Measurements from ENCODE around the gene BTK.

BTK gene

DNA sequence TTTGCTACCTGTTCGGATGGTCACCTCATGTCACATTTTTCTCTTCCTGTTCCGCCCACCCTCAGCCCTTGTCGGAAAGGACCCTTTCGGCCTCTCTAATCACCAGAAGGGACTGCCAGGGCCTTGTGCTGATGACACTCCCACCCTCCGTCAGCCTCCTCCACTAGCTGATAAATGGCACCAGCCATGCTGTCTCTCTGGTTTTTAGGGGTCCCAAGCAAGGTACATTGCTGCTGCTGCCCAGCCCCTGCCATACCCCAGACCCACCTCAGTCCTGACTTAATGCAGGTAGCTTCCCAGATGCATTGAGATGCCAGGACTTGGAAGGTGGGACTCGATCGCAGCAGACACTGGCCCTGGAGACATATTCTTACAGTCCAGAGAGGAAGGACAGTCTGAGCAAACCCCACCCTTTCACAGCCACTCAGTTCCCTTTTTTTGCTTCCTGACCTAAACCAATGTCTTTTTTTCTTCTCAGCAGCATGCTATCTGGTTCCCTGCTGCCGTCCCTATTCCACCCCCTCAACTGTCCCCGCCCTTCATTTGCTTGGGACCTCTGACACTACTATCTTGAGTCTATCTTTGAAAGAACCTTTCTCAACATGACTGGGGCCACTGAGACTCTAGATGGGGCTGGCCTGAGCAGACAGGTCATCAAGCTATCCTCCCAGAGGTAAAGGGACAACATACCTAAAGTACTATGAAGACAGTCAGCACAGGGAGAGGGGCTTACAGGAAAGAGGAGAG, at the start of gene BTK:
Gene BTK, minus strand, starts transcription at position 397 of the 747 bp plus-strand sequence. CDS start 10,907 bp downstream, outside the sequence.
- in situ Hi-C loops (cut with HindIII; ENCODE audit: low sequenced_read_pairs): no loop called here

DNA sequence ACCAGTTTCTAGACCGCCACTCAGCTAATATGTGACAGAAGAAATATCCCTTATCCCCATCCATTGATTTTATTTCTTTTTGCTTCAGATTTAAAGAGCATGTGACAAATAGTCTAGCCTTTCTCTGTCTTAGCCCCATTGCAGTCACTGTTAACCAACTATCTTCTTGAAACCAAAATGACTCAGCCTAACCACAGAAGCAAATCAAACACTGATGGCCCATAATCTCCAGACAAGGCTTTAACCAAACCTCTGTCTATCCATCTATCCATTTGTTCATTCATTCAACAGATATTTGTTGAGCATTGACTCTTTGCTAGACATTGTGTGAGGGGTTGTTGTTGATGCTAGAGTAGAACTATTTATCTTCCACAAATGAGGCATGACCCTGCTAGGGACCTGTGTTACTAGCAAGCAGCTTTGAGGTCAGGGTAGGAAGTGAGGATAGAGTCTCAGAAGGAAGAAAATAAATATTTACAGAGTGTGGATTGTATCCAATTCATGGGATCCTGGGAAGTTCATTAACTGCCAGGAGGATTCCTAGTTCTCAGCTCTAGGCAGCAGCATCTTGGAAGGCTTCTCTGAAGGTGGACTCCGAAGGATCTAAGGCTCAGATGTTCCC, 44.6 kb upstream of the BTK start:
- in situ Hi-C loops (cut with HindIII; ENCODE audit: low sequenced_read_pairs): no loop called here

DNA sequence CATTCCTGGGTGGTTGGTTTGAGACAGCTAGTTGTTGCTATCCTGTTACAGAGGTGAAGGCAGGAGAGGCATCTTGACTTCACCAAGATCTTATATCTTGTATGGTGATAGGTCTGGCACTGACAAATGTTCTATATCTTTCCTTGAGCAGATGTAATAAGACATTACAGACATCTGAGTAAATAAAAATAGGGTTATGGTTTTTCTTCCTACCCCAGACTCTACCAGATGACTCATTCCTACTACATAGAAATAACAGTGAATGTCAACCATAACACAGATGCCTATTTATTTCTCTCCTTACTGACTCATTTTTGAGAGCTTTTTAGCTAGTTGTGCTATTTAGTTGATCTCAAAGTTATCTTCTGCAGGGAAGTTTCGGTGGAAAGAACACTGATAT, 43.9 kb upstream of the BTK start:
- in situ Hi-C loops (cut with HindIII; ENCODE audit: low sequenced_read_pairs): no loop called here

DNA sequence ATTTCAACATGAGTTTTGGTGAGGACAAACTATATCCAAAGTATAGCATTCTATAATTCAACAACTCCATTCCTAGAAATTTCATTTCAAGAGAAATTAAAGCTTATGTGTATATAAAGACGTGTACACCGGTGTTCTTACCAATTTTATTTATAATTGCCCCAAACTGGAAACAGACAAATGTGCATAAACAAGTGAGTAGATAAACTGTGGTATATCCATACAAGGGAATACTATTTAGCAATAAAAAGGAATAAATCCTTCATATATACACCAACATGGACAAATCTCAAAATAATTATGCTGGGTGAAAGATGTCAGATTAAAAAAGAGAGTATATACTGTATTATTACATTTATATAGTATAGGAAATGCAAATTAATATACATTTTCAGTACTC, 42.0 kb upstream of the BTK start:
- in situ Hi-C loops (cut with HindIII; ENCODE audit: low sequenced_read_pairs): no loop called here

DNA sequence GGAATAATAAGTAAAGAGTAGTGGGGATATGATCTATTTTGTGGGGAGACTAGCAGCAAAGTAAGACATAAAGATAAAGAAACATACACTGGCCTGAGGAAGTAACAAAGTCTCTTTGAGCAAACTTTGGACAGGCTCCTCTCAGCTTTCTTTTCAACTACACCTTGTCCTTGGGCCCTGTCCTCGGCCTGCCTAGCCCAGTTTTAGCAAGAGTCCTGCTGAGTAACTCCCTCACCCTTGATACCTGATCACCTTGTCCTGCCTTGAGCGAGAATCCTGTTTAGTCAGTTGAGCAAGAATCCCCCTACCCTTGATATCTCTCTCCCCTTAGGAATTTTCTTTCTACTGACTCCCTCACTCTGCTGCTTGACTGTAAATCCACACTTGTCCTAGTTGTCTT, 33.5 kb upstream of the BTK start:
- in situ Hi-C loops (cut with HindIII; ENCODE audit: low sequenced_read_pairs): no loop called here

DNA sequence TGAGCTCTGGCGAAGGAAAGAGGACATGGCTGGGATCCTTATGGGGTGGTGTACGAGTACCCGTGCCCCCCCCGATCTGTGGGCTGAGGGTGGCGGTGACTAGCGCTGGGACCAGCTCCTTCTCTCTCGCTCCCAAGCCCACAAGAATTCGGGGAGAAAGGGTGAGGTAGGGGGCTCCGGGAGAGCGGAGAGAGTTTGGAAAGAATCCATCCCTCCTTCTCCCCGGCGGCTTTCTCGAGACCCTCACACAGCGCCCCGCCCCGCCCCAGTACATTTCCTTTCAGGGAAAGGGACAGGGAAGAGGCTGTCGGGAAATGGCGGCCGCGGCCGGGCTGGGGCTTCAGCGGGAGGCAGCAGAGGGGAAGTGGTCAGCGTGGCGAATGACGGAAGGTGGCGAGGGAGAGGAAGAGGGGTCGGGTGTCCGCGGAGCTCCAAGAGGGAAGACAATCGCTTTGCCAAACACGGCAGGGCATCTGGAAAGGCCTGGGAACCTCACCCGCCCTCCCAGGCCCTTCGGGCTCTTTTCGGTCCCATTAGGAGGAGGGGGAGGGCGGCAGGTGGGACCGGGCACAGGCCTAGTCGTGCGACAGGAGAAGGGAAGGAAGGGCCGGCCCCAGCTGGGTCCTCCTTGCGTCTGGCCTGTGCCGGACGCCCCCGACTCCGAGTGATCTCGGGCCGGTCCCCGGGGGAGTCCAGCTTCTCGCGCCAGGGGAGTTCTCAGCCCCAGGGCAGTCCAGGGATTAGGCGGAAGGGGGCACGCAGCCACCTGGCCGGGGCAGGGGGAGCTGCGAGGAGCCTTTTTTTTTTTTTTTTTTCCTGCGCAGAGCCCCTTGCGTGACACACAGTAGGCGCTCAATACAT, 32.2 kb upstream of the BTK start:
- in situ Hi-C loops (cut with HindIII; ENCODE audit: low sequenced_read_pairs): no loop called here

DNA sequence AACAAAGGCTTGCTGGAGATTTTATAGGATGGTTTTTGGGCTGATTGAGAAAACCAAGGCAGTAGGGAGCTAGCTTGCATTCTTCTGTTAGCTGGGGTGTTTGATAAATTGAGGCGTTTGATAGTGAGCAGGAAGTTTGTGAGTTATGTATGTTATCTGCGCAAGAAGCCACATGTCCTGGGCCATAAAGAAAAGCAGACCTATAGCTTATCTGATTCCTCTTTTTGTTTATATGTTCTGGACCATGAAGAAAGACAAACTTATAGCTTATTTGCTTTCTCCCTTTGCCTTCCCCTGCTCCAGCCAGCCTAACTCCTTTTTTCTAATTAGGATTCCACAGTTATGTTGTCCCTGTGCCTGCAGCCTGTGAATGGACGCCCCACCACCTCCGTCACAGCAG, 31.2 kb upstream of the BTK start:
- in situ Hi-C loops (cut with HindIII; ENCODE audit: low sequenced_read_pairs): no loop called here

DNA sequence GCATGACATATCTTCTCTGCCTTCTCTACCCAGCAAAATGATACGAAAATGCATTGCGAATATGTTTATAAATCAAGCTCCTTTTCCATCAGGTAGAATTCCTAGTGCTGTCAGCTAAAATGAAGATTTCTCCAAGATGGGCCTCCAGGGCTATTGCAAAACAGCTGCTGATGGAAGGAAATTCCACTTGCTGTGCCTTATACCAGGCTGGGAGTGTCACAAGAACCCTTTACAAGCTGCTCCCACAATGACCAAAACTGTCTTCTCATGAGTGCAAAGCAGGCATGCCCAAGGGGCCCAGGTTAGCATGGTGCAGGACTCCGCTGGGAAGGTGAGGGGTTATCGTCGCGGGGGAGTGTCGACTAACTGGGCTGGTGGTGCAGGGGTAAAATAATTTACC, 30.7 kb upstream of the BTK start:
- in situ Hi-C loops (cut with HindIII; ENCODE audit: low sequenced_read_pairs): no loop called here

DNA sequence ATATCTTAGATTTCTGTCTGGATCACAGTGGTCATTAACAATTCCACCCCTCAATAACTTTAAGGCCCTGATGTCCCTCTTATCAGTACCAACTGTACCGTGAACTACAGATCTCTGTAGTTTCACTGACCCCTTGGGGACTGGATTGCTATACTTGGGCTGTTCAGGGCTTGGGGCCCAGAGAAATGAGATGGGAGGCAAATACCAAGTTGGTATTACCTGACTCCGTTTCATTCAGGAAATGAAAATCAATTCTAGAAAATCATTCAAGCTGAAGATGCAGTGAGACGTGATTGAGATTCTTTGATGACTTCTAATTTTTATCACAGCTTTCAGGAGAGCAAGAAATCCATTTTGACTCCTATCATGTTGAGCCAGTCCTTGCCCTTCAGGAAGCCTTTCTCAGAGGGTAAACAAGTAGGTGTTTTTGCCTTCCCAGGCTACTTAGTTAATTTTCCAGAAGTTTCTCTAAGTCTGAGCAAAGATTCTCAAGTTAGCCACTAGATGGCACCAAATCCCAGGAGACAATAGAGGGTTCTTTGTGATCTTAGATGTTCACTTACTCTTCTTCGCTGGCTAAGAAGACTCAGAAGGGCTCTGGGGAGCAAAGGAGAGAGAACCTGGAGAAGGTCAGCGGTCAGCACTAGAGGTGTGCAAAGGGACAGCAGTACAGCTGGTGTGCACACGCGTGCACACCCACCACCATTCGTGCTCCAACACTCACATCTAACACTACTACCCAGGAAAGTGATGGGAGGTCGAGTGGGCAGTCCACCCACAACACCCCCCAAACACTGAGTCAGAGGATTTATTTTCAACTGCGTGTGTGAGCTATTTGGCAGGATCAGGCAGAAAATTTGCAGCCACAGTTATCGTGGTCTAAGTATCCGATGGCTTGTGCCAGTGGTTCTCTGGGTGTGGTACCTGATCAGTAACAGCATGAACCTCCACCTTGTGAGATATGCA, 29.5 kb upstream of the BTK start:
- in situ Hi-C loops (cut with HindIII; ENCODE audit: low sequenced_read_pairs): no loop called here

DNA sequence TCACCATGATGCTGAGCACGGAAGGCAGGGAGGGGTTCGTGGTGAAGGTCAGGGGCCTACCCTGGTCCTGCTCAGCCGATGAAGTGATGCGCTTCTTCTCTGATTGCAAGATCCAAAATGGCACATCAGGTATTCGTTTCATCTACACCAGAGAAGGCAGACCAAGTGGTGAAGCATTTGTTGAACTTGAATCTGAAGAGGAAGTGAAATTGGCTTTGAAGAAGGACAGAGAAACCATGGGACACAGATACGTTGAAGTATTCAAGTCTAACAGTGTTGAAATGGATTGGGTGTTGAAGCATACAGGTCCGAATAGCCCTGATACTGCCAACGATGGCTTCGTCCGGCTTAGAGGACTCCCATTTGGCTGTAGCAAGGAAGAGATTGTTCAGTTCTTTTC, 26.0 kb upstream of the BTK start:
- in situ Hi-C loops (cut with HindIII; ENCODE audit: low sequenced_read_pairs): no loop called here

DNA sequence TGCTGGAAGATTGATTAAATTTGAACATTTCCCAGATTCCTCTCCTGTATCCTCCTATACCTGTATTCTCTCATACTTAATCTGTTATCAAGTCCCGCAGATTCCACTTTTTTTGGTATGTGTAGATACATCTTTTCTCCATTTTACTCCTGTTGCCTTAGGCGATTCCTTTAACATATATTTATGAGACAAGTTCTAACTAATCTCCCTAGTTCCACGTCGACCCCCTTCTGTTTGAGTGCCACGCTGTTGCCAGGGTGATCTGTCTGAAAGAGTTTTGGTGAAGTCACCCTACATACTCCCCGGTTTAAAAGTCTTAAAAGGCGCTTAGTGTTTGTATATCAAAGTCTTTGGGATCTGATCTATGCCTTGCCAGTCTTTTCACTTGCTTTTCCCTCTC, 24.5 kb upstream of the BTK start:
- in situ Hi-C loops (cut with HindIII; ENCODE audit: low sequenced_read_pairs): no loop called here

DNA sequence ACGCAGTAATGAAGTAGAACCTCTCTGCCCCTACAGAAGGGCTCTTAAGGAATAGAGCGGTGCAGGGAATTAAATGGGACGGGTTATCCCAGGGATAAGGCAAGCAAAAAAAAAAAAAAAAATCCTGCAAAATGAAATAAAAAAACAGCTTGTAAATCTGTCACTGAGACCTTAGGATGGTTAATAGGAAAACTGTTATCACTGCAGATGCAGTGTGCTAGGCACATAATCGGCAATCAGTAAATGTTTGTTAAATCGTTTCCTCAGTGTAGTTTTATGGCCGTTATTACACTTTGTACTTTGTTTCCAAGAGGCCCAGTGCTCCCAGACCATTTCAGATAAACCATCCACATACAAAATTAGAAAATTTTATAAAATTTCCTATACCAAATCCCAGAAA, 23.1 kb upstream of the BTK start:
- in situ Hi-C loops (cut with HindIII; ENCODE audit: low sequenced_read_pairs): no loop called here

DNA sequence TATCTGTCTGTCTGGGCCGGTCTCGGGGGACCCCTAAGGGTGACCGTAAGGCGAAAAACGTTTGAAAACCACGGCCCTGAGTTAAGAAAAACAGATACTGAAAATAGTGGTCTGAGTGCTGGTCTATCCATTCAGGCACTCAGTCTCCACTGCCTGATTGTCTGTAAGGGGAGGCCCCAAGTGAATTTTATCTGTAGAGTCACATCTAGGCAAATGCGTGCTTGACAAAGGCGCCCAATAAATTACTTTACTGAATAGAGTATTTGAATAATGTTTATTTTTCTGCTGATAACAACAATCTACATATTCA, 22.5 kb upstream of the BTK start:
- in situ Hi-C loops (cut with HindIII; ENCODE audit: low sequenced_read_pairs): no loop called here

DNA sequence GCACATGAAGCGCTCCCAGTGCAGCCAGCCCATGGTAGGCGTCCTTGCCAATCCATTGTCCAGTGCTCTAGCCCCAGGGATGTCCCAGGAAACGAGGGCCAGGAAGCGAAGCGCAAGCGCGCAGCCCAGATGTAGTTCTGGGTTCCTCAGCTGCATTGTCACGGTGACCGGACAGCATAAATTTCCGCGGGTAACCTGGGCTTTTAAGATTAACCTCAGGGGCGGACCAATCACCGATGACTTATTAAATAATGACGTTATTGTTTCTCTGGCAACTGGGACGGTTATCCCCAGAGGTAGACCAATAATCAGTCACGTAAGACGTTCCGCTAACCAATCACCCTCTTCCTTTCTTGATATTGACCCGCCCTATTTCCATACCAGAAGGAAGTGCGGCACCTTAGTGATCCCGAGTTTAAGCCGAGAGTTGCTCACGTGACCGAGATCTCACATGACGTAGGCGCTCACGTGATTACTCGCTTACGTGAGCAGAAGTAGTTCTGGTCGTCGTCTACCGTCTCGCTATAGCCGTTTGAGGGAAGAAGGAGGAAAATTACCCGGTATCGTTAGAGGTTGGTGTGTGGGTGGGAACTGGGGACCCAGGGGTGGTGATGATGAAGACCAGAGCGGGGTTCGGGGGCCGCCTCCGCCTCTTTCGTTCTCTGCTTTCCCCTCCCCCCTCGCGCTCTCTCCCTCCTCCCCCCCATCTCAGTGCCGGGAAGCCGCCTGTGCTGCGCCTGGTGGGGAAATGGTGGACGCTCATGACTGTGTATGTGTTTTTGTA, 21.9 kb upstream of the BTK start, which contains the start of the genes GLA and HNRNPH2:
Gene GLA, minus strand, starts transcription at position 178 of the 784 bp plus-strand sequence. Its CDS starts 22 bp downstream, at position 156.
Gene HNRNPH2, plus strand, starts transcription at position 475 of the 784 bp plus-strand sequence. CDS start 3,767 bp downstream, outside the sequence.
- in situ Hi-C loops (cut with HindIII; ENCODE audit: low sequenced_read_pairs): no loop called here

DNA sequence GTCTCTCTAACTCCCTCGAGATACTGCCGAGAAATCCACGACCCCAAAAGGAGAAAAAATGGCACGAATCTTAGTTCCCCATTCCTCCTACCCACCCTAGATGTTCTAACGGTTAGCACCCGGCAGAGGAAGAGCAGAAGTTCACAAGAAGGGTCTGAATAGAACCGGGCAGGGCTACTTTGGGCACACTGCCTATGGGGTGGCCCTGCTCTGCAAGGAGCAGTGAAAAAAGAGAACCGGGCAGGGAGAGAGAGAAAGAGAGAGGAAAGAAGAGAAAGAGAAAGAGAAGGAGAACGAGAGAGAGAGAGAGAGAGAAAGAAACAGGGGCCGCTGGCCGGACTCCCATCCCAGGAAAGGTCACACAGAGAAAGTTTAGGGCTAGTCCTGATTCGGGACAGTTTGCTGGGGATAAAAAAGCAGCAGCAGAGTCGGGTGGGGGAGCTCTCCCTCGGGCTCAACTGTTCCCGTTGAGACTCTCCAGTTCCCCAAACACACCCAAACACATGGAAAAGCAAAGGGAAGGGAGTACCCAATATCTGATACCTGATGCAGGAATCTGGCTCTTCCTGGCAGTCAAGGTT, 21.3 kb upstream of the BTK start:
- in situ Hi-C loops (cut with HindIII; ENCODE audit: low sequenced_read_pairs): no loop called here

DNA sequence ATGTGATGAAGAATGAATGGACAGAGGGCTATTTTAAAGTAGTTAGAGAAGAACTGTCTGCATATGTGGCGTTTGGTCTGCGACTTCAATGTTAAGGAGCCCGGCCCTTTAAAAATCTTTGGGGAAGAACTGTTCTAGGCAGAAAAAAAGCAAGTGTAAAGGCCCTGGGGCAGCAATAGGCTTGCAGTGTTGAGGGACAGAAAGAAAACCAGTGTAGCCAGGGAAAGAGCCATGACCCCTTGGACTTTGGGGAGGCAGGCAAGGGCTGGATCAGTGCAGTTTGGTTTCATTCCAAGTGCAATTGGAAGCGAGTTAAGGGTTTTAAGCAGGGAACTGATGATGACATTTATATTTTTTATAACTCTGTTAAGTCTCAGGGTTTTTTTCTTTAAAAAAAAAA, 13.8 kb upstream of the BTK start:
- in situ Hi-C loops (cut with HindIII; ENCODE audit: low sequenced_read_pairs): no loop called here

DNA sequence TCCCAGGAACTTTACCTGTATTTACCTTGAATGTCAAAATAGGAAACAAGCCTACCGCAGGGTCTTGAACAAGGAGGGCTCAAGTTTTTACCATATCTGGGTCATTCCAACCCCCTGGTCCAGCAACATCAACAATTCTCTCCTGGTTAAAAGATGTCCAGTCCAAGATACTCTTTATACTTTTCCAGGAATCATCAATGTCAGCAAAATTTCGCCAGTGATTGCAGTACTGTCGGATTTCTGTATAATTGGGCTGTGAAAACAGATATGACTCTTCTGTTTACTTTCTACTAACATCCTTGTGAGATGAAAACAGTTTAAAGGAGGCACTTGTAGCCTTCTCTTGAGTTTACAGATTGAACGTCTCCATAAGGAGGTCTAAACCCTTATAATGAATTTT, 12.7 kb upstream of the BTK start:
- in situ Hi-C loops (cut with HindIII; ENCODE audit: low sequenced_read_pairs): no loop called here

DNA sequence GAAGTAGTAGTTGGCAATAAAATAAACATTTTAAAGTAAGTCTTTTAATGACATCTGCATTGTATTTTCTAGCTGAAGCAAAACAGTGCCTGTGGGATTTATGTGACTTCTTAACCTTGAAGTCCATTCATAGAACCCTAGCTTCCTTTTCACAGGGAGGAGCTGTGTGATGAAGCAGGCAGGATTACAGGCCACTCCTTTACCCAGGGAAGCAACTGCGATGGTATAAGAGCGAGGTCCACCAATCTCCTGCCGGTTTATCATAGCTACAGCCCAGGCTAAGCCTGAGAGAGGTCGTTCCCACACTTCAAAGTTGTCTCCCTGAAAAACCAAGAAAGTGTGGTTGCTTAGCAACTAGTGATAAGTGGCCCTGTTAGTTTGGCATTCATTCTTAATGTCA, 11.8 kb upstream of the BTK start:
- in situ Hi-C loops (cut with HindIII; ENCODE audit: low sequenced_read_pairs): no loop called here

DNA sequence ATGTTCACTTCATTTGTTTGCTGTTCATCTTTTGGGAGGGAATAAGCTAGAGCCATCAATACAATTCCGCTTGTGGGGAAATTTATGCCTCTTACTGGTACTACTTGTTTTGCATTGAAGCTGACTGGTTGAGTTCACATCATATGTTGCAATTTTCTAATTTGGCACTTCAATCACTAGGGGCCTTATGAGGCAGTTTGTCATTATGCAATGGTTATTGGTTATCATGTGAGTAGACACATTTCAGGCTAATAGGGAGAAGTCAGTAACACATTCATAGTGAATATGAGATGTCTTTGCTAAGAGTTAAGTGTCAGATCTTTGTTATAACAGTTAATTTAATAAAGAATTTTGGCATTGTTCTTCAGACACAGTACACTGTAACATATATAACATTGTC, 9.8 kb upstream of the BTK start:
- in situ Hi-C loops (cut with HindIII; ENCODE audit: low sequenced_read_pairs): no loop called here

DNA sequence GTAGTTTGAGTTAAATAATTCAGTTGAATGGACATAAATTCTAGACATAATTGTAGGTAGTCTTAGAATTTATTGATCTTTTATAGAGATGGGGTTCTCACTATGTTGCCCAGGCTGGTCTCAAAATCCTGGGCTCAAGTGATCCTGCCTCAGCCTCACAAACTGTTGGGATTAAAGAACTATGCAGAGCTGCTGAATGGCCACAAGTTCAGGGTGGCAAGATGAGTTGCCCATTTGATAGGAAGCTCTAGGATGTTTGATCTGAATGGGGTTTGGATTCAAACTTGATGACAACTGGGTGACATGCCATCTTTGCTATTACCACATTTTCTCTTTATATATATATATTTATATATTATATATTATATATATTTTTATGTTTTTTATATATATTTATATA, 8.4 kb upstream of the BTK start:
- in situ Hi-C loops (cut with HindIII; ENCODE audit: low sequenced_read_pairs): no loop called here

All from DLD1 (cell line).